NB4 (cell line): Measurements from ENCODE around the gene PCDH7.
A peak's percentile ranks its signal among the peaks of the same experiment; 100 is the strongest.

Source experiments
- MYC ChIP-seq: IDR thresholded peaks from 2 replicates; pipeline ENCODE4 v1.6.1; 2011; ENCODE audit warnings: low read depth, low read length
- POLR2A ChIP-seq: IDR thresholded peaks from 2 replicates; pipeline ENCODE4 v1.6.1; 2011; ENCODE audit warnings: mild to moderate bottlenecking; ENCODE audit not compliant: insufficient read length; ENCODE audit errors: extremely low read depth
- TF ChIP-seq, protein P1 (sequence below): IDR thresholded peaks from one replicate; pipeline ENCODE4 v1.5.1; 2012; ENCODE audit warnings: low read depth, low read length
- TF ChIP-seq, protein P2 (sequence below): IDR thresholded peaks from 2 replicates; pipeline ENCODE4 v1.6.1; 2011; ENCODE audit warnings: low read depth, low read length

DNA sequence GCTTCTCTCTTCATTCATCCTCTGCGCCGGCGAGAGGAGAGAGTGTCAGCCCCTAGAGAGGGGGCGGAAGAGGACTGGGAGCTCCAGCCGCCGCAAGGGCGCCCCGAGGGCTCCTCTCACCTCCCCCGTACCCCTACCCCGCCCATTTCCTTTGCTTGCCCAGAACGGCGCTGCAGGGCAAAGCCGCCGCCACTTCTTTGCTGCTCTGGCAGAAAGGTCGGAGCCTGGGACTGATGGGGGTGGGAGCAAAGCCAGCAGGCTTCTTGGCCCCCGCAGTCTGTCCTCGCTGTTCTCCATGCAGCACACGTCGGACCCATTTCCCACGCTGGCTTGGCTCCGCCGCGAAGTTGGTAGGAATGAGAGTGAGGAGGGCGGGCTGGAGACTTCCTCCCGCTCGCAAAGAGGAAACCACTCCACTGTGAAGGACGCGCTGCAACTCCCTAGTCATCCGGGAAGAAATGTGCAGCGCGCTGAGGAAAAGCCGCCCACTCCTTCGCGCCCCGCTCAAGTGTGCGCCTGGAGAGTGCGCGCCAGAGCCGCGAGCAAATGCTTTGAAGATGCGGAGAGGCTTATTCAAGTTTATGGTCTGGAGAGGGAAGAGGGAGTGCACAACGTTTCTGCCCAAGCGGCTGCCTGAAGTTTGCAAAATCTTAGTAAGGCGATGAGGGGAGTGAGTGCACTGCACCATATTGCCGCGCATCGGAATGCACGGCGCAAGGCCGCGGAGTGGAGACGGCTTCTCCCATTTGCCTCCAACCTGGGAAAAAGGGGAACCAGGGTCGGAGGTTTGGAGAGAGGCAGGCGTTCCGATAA lies 2.8 kb upstream of the PCDH7 start:
- TF ChIP-seq, protein P1, sequence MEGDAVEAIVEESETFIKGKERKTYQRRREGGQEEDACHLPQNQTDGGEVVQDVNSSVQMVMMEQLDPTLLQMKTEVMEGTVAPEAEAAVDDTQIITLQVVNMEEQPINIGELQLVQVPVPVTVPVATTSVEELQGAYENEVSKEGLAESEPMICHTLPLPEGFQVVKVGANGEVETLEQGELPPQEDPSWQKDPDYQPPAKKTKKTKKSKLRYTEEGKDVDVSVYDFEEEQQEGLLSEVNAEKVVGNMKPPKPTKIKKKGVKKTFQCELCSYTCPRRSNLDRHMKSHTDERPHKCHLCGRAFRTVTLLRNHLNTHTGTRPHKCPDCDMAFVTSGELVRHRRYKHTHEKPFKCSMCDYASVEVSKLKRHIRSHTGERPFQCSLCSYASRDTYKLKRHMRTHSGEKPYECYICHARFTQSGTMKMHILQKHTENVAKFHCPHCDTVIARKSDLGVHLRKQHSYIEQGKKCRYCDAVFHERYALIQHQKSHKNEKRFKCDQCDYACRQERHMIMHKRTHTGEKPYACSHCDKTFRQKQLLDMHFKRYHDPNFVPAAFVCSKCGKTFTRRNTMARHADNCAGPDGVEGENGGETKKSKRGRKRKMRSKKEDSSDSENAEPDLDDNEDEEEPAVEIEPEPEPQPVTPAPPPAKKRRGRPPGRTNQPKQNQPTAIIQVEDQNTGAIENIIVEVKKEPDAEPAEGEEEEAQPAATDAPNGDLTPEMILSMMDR, result no peak
- TF ChIP-seq POLR2A, result peak; percentile 37
- TF ChIP-seq, protein P2, sequence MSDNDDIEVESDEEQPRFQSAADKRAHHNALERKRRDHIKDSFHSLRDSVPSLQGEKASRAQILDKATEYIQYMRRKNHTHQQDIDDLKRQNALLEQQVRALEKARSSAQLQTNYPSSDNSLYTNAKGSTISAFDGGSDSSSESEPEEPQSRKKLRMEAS, result peak; percentile 44
- no peak; the same call in 1 of the 2 replicates for TF ChIP-seq MYC
